ENCODE measurements around the gene NMNAT3. TPM values are rescaled to one million over a fixed set of nuclear protein-coding genes. Genes with fewer than 3 reads are reported as not detected.

NMNAT3 gene
- polyA plus RNA-seq, 3 donors = 11.2 to 12.6 (median 12.1) TPM

- DNase-seq = no peak
Observed at GRCh38 chr3:139676632-139677387, 962 bp downstream of the NMNAT3 start.

- DNase-seq = no peak
Observed at GRCh38 chr3:139676108-139676507, 1.7 kb downstream of the NMNAT3 start.

GRCh38 chr3:139675327-139675726, 2.4 kb downstream of the NMNAT3 start:
- DNase-seq = no peak

- no peak for DNase-seq
Observed at GRCh38 chr3:139674571-139675260, 3.1 kb downstream of the NMNAT3 start.

GRCh38 chr3:139672884-139673283, 4.9 kb downstream of the NMNAT3 start:
- DNase-seq = no peak

- no peak for DNase-seq
Observed at GRCh38 chr3:139671863-139672646, 5.7 kb downstream of the NMNAT3 start.

- DNase-seq = no peak
Observed at GRCh38 chr3:139671107-139671506, 6.7 kb downstream of the NMNAT3 start.

GRCh38 chr3:139670196-139670595, 7.6 kb downstream of the NMNAT3 start:
- DNase-seq = no peak

- no peak for DNase-seq
Observed at GRCh38 chr3:139668332-139668731, 9.4 kb downstream of the NMNAT3 start.

GRCh38 chr3:139664958-139665357, 12.8 kb downstream of the NMNAT3 start:
- no peak for DNase-seq

GRCh38 chr3:139660269-139660668, 17.5 kb downstream of the NMNAT3 start:
- DNase-seq = no peak

- no peak for DNase-seq
Observed at GRCh38 chr3:139659511-139659910, 18.3 kb downstream of the NMNAT3 start.

- no peak for DNase-seq
Observed at GRCh38 chr3:139657936-139658335, 19.8 kb downstream of the NMNAT3 start.

- DNase-seq = no peak
Observed at GRCh38 chr3:139657434-139657833, 20.3 kb downstream of the NMNAT3 start.

GRCh38 chr3:139655909-139656595, 21.7 kb downstream of the NMNAT3 start:
- DNase-seq = peak; percentile 16

GRCh38 chr3:139654637-139655365, 23.0 kb downstream of the NMNAT3 start:
- DNase-seq = no peak

- no peak for DNase-seq
Observed at GRCh38 chr3:139653582-139653981, 24.2 kb downstream of the NMNAT3 start.

- no peak for DNase-seq
Observed at GRCh38 chr3:139652561-139652960, 25.2 kb downstream of the NMNAT3 start.

GRCh38 chr3:139647866-139648435, 29.8 kb downstream of the NMNAT3 start:
- no peak for DNase-seq

- DNase-seq = no peak
Observed at GRCh38 chr3:139646512-139646911, 31.3 kb downstream of the NMNAT3 start.

GRCh38 chr3:139642996-139643395, 34.8 kb downstream of the NMNAT3 start:
- no peak for DNase-seq

Measured in renal pelvis (tissue), 4 donors.